GM10847 (cell line): ENCODE data around the gene KANK4.

Source experiments
- POLR2A ChIP-seq: IDR thresholded peaks from 2 replicates; pipeline ENCODE4 v1.6.1; 2011; ENCODE audit not compliant: insufficient read length; ENCODE audit errors: extremely low read depth

KANK4 gene

GRCh38 chr1:62194651-62195544 is 124.3 kb downstream of the KANK4 start, which contains the start of gene L1TD1:
L1TD1 (plus strand) TSS chr1:62194849; CDS start chr1:62206629, 11,780 bp downstream.
- TF ChIP-seq POLR2A, result no peak

- TF ChIP-seq POLR2A, result no peak
Observed at GRCh38 chr1:62188111-62188510, 131.1 kb downstream of the KANK4 start.

GRCh38 chr1:62187548-62187947 is 131.7 kb downstream of the KANK4 start:
- no peak for TF ChIP-seq POLR2A
